CD4-positive, alpha-beta T cell treated with Interleukin-17A for 4 hours (primary cell): ENCODE data around the gene TMED1.

ENCODE experiments used
- DNase-seq: peaks from one replicate; pipeline ENCODE4 v3.0.0-alpha.2; 2020; ENCODE audit warnings: mixed read lengths

Gene TMED1

DNA sequence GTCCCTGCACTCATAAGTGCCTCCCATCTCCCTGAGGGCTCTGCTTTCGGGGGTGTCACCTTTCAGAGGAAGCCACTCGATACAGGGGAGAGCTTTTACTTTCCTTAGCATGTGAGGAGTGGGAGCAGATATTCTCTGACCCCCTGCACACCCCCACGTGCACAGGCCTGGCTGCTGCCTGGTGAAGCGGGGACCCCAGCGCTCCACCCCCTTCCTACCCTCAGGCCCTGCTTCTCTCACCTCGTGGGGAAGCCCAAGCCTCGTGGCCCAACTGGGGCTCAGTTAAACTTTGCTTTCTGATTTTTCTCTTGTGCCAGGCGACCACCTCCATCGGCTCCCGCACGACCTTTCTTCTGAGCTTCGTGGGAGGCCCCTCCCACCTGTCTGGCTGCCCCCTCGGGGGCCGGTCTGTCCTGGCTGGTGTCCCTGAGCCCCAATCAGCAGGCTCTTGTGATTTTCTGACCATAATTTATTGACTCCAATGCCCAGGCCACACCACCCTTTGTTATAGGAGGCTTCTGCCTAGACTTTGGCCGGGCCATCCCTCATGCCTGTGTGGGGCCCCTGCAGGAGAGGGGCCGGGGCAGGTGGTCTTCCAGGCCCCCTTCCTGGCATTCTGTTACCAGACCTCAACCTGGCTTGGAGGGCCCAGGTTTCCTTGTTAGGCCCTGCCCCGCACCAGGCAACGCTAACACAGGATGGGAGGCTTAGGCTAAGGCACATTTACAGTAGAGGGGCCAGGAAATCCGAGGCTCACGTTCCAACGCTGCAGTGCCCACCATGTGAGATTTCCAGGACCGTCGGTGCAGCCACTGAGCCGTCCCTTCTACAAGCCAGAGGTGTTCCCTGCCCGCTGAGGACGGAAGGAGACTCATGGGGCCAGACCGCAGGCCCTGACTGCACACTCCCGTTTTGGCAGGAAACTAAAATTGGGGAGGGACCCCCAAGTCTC lies 3.7 kb downstream of the TMED1 start:
- DNase-seq: no peak

DNA sequence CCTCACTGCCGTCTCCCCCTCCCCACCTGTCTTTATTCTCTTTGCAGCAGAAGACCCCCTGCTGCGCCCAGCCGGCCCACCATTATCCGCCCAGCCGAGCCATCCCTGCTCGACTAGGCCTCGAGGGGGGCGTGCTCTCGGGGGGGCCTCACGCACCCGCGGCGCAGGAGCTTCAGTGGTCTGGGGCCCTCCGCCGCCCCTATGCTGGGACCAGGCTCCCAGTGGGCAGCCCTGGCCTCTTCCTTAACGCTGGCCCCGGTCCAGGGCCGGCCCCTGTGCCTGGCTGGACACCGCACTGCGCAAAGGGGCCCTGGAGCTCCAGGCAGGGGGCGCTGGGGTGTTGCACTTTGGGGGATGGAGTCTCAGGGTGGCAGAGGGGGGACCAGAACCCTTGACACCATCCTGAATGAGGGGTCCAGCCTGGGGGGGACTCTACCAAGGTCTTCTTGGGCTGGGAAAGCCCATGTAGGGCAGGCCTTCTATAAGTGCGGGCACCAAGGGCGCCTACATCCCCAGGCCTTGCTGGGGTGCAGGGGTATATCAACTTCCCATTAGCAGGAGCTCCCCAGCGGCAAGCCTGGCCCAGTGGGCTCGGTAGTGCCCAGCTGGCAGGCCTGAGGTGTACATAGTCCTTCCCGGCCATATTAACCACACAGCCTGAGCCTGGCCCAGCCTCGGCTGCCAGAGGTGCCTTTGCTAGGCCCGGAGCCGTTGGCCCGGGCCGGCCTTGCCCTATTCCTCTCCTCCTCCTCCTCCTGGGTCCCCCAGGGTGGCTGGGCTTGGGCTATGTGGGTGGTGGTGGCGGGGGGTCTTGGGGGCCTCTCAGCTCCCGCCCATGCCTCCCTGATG lies 4.9 kb downstream of the TMED1 start:
- DNase-seq: no peak

DNA sequence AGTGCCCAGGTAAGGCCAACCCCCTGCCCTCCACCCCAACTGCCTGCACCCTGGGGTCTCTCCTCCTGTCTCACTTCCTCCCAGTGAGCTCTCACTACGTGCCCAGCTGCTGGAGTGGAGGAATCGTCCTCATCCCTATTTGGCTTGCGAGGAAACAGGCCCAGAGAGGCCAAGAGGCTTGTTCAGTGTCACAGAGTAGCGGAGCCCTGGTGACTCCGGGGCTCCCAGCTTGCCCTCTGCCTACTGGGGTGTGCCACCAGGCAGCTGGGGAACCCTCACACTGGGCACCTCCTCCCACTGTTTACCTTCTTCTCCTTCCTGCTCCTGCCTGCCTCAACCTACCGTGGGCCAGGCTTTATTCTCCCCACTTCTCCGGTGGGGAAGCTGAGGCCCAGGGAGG lies 5.6 kb downstream of the TMED1 start:
- DNase-seq: no peak

DNA sequence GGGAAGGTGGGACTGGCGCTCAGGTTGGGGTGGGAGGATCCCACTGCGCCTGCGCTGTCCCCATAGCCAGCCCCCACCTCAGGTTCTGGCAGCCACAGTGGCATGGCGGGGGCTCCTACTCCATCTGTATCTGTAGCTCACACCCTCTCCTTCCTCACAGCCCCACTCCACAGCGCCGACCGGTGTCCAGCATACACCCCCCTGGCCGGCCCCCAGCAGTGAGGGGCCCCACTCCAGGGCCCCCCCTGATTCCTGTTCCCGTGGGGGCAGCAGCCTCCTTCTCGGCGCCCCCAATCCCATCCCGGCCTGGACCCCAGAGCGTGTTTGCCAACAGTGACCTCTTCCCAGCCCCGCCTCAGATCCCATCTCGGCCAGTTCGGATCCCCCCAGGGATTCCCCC lies 6.0 kb downstream of the TMED1 start:
- no peak for DNase-seq

DNA sequence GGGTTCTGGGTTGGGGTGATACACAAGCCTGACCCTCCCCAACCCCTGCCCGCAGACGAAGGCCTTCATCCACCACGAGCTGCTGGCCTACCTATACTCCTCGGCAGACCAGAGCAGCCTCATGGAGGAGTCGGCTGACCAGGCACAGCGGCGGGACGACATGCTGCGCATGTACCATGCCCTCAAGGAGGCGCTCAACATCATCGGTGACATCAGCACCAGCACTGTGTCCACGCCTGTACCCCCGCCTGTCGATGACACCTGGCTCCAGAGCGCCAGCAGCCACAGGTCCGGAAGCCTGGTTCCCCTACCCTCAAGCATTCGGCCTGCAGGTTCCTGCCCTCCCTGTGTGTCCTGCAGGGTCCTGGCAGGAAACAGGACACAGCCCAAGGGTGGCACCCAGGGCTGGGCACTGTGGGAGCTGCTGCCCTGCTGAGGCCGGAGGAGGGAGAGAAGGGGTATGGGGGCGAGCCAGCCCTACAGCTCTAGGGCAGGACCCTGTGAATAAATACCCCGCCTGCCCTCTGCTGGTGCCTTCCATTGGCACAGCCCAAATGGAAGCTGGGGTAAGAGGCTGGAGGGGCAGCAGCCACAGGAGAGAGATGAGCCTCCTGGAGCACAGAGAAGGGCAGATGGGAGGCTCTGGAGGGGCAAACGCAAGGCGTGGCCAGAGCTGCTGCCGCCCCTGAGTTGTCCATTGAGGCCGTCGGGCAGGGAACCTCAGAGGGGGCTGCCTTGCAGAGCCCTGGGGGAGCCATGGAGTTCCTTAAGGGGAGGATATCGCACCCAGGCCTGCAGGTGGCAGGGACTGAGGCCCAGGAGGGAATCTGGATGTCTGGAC lies 6.8 kb downstream of the TMED1 start:
- no peak for DNase-seq

DNA sequence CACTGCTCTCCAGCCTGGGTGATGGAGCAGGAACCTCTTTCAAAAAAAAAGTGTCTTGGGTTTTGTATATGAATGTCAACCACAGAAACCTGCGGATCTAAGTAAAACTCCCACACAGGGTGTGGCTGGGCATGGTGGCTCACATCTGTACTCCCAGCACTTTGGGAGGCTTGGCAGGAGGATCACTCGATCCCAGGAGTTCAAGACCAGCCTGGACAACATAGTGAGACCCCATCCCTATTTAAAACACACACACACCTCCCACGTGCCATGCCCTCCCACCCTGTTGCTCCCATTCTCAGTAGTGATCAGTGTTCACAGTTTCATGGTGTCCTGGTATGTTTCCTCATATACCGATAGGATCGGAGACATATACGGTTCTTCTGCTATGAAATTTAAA lies 9.2 kb downstream of the TMED1 start:
- no peak for DNase-seq

DNA sequence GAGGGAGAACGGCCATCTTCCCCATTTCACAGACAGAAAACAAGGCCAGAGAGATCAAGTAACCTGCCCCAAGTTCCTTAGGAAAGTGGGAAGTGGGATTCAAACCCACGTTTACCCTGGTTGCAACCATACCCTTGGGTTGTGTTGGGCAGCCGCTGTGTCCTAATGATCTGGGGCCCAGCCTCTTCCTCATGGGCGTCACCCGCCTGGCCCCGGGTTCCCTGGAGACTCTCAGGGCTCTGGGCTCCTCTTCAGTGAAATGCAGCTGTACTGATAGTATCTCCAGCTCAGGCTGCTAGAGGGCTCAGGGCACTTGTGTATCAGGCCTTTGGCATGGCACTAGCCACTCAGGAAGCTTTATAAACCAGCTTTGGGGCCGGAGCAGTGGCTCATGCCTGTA lies 9.8 kb downstream of the TMED1 start:
- DNase-seq: no peak

DNA sequence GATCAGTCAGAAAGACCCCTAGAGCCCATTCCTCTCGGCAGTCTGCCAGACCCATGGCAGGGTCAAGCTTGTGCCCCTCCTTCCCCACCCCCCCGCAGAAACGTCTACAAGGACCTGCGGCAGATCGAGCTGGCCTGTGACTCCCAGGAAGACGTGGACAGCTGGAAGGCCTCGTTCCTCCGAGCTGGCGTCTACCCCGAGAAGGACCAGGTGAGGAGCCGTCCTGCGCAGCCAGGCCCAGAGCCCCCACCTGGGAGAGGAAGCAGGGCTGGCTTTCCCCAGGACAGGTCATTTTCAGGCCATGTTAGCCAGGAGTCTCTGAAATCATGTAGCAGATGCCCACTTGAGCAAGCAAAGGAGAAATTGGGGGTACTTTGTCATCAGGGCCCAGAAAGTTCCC lies 12.3 kb downstream of the TMED1 start:
- no peak for DNase-seq

DNA sequence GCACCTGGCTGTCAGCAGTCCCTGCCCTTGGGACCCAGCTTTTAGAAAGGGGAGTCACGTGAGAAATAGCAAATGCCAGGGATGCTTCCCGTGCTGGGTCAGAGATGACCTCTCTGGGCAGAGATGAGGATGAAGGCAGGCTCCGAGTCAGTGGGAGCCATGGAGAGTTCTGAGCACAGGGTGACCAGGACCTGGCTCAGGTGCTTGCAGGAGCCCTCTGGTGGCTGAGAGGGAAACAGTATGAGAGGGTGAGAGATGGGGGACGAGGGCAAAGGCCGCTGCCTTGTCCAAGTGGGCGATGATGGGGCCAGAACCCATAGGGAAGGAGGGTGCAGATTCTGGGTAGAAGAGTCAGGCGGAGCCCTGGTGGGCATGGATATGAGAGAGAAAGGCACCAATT lies 15.8 kb downstream of the TMED1 start:
- DNase-seq: peak; percentile 20

DNA sequence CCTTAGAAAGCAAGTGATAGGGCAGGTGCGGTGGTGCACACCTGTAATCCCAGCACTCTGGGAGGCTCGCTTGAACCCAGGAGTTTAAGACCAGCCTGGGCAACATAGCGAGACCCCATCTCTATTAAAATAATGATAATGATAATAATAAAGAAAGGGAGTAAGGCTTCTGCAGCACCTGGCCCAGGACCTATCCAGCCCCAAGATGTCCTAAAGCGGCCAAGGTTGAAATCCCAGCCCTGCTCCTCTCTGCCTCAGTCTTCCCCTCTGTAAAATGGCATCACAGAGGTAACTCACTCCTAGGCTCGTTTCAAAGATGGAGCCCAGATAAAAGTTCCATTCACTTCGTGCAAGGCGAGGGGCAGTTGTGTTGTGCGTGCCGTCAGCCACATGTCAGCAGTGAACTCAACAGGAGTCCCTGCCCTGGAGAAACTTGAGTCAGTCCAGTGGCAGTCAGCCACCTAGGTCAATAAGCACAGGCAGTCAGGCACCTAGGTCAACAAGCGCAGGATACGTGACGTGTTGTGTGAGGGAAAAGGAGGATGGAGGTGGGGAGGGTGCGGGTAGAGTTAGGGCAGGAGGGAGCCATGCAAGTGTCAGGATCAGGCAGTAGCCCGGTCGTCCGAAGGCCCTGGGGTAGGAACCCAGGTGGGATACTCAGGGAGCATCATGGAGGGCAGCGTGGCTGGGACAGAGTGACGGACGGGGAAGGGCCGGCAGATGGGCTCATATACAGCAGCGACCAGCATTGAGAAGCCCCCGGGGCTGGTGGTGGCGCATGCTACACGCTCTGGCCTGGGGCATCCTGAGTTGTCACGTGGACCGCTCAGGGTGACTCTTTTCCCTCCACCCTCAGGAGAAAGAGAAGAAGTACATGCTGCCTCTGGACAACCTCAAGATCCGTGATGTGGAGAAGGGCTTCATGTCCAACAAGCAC lies 16.6 kb downstream of the TMED1 start:
- DNase-seq: no peak

DNA sequence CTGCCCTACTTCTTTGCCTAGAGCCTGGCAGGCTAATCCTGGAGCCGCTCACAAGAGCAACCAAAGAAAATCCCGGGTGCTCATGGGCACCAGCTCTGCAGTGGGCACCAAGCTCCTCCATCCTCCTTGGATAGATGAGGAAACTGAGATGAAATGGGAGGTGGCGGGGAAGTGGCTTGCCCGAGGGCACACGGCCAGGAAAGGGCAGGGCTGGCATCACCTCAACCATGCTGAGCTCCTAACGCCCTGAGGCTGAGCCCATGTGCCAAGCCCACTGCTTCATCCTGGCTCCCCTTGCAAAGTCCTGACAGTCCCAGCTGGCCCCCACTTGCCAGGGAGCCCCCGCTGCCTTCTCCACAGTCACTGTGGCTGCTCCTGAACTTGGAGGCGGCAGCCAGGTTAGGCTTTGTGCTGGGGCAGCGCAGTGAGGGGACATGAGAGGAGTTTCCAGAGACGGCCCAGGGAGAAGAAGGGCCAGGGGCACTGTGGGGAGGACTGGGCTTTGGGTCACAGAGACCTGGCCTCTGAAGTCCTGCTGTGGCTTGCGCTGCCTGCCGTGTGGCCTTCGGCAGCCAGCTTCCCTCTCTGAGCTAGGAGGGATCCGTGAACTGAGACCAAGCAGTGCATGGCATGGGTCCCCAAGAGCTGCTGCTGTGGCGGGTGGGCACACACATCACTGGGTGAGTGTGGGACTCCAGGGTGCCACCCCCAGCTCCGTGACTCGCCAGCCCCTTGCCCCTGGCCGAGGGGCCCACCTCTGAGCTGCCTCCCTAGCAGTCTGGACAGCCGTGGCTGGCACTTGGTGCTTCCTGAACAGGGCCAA lies 17.5 kb downstream of the TMED1 start:
- DNase-seq: no peak

DNA sequence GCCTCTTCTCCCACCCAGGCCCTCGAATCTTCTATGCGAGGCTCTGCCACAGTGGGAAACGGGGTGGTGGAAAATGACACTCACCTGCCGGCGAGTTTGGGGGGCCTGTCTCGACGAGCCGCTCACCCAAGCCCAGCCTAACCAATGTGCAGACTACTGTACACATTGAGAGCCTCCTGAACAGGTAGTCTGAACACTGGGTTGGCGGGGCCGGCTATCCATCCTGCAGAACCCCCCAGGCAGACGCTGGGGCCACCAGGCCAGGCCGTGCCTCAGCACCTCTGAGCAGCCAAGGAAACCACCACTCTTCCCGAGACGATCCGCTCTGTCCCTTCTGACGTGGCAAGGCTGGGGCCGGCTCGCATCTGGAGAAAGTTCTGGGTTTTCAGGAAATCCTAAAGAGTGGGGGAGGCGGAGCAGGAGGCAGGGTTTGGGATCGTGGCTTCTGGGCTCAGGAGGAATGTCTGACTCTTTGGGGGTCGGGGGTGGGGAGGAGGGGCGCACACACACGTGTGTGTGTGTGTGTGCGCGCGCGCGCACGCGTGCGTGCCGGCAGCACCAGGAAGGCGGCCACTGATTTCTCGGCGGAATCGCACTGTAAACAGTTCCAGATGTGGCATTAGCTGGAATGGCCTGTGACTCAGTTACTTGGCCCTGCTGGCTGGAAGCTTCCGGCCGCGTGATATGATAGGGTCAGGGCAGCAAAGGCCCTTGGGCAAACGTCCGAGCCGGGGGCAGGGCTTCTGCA lies 18.5 kb downstream of the TMED1 start:
- DNase-seq: no peak

DNA sequence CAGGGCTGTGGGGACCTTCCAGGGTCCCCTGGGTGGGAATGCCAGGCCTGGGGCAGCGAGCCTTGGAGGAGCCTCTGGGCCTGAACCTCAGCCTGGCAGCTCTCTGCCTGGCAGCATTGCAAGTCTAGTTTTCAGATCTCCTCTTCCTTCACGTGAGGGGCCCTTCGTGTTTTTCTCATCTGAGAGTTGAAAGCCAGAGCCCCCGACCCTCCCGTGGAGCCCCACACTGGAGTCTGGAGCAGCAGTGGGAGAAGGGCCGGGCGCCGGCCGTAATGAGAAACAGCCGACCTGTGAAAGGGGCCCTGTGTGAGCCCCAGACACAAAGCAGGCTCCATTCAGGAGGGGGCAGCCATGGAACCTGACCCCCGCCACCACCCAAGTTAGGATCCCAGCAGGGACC lies 19.3 kb downstream of the TMED1 start:
- DNase-seq: no peak

DNA sequence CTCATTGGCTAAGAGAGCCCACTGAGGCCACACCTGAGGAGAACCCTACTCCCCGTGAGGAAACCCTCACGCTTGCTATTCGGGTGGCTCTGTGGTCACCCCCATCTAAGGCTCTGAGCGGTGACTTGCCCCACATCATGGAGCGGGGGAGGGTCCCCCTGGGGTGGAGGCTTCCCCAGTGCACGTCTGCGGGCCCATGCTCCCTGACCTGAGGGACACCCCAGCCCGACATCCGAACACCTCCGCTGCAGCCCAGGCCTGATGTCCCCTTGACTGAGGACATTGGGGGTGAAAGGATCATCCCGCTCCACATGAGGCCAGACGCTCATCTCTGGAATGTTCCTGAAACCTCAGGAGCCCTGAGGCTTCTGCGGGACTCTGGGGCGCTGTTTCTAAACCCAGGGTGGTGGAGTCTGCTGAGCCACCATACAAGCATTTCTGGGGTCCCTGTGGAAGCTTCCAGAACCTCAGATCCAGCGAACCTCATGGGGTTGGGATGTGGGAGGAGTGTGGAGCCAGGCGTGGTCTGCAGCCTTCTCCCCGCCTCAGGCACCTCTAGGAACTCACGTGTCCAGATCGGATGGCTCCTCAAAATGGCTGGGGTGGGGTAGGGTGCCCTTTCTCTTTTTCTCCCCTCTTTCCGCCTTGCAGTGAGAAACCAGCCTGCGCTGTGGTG lies 19.9 kb downstream of the TMED1 start:
- no peak for DNase-seq

DNA sequence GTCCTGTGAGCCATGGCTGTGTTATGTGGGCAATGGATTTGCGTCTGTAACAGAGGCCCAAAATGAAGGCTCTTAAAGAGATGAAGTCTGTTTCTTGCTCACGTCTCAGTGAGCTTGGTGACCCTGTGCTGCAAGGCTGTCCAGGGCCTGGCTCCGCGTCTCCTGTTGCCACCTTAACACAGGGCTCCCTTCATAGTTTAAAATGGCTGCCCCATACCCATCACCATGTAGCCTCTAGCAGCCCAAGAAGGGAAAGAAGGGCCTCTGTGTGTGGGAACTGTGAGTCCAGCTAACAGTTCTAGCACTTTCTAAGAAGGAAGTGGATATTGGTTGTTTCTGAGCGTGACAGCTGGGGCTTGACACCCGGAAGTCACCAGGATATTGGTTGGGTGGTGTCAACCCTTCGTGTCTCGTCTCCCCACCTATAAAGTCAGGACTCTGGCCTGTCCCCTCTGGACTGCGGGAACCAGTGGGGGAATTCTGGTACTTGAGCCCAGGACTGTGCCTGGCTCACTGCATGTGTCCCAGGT lies 20.9 kb downstream of the TMED1 start:
- DNase-seq: no peak

DNA sequence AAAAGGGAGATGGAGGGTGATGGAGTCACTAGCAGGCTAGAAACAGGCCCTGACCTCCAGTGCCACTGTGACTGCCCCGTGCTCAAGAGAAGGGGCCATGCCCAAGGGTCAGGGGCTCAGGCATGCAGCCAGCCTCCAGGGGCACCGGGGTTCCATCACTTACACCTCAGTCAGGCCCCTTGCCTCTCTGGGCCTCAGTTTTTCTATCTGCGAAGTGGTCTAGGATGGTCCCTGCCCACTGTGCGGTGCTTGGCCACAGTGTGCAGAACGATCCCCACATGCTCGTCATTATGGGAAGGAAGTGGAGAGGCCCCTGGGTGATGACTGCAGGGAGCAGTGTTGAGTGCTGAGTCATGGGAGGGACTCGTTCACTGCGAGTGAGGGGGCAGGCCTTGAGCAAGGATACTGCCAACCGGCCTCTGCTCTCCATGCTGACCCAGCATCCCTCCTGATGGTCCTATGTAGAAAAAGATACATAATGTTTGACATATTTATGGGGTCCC lies 23.1 kb downstream of the TMED1 start:
- no peak for DNase-seq

DNA sequence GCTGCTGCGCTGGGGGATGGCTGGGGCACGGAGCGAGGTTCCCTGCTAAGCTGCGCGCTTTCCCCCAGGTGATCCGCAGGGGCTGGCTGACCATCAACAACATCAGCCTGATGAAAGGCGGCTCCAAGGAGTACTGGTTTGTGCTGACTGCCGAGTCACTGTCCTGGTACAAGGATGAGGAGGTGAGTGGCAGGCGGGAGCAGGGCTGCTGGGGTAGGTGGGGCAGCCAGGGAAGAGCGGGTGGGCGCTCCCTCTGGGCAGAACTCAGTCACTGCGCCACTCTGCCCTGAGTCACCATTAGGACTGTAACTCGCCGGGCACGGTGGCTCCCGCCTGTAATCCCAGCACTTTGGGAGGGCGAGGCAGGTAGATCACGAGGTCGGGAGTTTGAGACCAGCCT lies 23.8 kb downstream of the TMED1 start:
- DNase-seq: no peak

DNA sequence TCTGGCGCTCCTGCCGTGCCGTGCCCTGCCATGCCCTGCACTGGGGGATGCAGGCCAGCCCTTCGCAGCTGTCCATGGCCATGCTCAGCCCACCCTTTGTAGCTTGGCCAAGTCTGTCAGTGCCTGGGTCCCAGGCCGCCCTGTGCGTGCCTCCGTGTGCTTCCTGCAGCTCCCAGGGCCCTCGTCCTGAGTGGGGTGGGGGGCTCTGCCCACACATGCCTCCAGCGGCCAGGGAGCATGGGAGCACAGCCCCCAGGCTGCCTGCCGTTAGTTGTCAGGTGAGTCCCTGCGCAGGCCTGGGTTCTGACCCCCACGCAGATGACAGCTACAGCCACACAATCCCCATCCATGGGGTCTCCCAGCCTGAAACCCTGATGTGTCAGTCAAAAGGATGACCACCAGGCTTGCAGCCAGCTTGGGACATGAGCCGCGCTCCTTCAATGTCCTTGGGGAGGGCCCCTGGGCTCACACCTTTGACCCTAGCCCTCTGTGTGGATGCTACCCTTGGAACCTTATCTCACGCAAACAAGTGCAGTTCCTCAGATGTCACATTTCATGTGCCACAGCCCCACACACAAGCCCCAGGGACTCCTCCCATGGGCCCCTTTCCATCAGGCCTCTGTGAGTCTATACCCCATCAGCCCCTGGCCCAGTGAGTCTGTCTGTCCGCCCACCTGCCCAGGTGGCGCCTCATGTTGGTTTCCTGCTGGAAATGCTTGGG lies 24.5 kb downstream of the TMED1 start:
- no peak for DNase-seq
